Left ventricle myocardium superior (tissue), 1 donor: ENCODE measurements around the gene SLC35F1. TPM values are rescaled to one million over a fixed set of nuclear protein-coding genes. Genes with fewer than 3 reads are reported as not detected.

Experiments
- ATAC-seq: fragments of 200-7000 bp; cut with Tn5 transposase; one replicate; pipeline ENCODE4 v1.9.1; 2020; ENCODE audit warnings: mild to moderate bottlenecking, moderate library complexity
- DNase-seq: peaks from one replicate; pipeline ENCODE4 v3.0.0-alpha.2; 2020
- intact Hi-C: fragments of 100-400 bp; cut with micrococcal nuclease; formaldehyde crosslinking; loops from one replicate; pipeline ENCODE4 v1.11.0; 2022
- total RNA-seq: library from RNA; stranded (reverse); fragmentation: NEBNext Ultra II Directional; extraction: Animal tissue kit (Norgen Biotek cat#: 25700); gene quantifications from one replicate; pipeline ENCODE4 v1.2.1, GENCODE V29; 2021
- donor health status: DM: no; HTN: yes; CAD: no; lungs with severe emphysema.

Gene SLC35F1
- total RNA-seq, 1 donor from 2014 or later = 6.7 TPM

DNA sequence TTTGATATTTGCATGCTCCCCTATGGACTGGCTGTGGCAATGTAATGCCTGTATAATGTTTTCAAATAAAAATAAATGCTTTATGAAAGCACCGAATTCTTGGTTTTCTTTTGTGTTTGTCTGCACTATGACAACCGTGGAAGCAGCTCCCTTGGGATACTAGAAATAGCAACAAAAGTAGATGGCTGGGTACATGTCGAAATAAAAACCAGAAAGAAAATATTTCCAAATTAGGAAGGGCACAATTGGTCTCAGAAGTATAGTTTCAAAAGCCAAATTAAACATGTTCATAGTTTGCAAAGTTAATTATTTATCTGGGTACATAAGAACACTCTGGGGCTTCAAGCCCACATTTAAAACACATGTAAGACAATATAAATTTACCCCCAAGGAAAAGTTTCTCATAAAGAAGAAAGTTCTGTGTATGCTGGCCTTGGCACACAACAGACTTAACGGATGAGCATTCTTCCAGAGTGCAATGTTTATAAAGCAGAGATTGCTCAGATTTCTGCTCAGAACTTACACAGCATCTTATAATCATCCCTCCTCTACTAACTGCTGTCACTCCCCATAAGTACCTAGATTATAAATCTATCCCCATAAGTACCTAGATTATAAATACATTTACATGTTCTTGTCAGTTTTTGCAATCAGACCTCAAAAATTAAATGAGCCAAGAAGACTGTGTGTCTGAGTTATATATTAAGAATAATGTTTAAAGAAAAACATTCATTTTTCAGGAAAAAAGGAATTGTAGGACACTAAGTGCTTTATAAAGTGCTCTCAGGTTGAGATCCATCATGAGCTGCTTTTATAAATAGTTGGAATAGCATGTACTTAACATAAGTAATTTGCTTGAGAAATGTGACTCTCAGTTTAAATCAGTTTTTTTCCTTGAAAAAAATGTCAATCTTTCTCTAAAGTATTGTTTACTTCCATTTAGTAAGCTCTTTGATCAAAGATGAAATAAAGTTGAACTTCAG lies 410.8 kb downstream of the SLC35F1 start:
- intact Hi-C loops = no loop called here
- ATAC-seq = peak; percentile 68
- DNase-seq = no peak

DNA sequence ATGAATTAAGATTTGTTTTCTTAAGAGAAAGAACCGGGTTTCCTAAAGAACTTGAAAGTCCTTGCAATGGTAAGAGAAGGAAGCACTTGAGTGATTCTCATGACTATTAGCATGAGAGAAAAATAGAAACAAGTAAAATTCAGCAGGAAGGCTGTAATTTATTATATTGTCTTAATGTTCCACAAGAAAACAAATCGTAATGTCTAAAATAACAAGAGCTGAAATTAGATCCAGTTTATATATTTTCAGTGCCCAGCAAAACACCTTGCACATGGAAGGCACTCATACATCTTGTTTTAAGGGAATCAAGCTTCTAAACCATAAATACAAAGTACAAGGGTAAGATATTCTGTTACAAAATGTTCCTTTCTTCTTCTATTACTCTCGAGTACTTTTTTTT lies 411.6 kb downstream of the SLC35F1 start:
- ATAC-seq (no peak), DNase-seq (no peak)
- intact Hi-C loops = no loop called here

DNA sequence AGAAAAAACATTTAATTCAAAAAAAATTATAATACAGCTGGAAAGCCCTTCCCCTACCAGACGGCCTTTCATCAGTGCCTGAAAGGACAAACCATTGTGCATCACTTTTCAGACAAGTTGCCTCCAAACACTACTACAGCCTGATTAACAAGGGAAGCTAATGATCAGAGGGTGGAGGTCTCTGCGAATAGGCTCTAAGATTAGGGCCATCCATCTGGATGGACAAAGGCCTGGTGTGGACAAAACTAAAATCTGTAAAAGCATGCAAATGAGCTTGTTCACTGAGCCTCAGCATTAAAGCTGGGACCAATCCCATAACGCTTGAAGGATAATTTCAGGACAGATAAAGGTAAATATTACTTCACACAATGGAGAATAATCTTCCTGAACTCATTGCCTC lies 412.4 kb downstream of the SLC35F1 start:
- intact Hi-C loops = no loop called here
- DNase-seq = no peak
- no peak for ATAC-seq

DNA sequence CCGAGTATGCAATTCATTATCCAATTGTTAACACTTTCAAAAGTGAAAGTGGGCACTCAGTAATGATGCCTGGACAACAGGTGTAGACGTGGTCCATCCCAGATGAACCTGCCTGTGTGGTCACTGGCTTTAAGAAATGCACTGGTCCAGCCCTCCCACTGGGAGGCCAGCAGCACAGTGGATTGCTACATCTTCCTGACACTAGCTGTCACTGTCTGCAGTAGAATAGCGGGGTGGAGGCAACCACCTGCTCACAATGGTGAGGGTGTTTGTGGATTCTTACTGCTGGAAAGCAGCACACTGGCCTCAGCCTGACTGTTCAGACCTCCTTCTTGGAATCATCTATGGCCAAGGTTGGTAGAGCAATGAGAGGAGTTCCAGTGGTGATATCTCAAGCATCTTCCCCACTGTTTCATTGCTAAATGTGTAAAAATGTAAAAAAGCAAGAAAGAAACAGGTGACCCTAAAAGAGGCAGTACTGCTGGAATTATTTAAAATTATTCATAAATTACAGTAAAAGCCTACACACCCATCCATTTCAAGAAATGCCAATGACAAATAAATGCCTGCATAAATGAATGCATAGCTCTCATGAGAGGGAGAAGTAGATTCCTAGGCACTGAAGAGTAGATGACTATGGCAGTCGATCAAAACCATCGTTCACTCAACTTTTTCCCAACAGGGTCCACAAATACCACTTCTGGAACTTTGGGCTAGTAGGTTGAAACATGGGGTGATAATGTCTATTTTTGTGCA lies 413.0 kb downstream of the SLC35F1 start:
- no peak for DNase-seq
- intact Hi-C loops = no loop called here
- no peak for ATAC-seq

DNA sequence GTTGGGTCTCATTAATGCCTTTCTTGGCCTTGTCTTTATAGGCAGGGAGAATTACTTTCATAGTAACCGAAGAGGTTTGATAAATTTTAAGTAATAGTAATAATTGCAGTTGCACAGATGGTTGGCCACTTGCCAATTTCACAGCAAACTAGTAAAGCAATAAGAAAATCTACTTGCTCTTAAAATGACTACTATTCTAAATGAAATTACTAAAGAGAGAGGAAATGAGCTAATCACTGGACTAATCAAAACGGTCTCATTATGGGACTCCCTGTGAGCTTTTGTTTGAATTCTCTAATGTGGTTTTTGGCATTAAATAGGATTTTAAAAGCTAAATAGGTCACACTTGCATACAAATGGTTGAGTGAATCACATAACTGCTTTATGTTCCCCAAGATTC lies 413.6 kb downstream of the SLC35F1 start:
- intact Hi-C loops = no loop called here
- no peak for ATAC-seq

DNA sequence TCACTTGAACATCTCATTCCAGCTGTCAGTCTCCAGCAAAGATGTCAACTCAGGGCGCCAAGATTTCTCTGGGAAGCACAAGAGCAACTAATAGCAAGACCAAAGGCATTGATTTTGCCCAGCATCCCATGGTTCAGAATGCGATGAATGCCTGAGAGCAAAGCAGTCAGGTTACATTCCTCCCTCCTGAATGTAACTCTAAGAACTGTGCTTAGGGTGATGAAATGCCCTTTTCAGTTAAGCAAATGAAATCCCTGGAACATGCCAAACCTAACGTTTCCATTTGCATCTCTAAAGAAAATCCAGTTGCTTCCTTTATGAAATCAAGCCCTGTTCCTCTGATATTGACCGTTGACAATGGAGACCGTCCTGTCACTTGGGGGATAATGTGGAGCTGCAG lies 417.1 kb downstream of the SLC35F1 start:
- intact Hi-C loops = no loop called here
- DNase-seq (no peak), ATAC-seq (no peak)

More for the DNA sequence above, 413.6 kb downstream of the SLC35F1 start:
- no peak for DNase-seq

DNA sequence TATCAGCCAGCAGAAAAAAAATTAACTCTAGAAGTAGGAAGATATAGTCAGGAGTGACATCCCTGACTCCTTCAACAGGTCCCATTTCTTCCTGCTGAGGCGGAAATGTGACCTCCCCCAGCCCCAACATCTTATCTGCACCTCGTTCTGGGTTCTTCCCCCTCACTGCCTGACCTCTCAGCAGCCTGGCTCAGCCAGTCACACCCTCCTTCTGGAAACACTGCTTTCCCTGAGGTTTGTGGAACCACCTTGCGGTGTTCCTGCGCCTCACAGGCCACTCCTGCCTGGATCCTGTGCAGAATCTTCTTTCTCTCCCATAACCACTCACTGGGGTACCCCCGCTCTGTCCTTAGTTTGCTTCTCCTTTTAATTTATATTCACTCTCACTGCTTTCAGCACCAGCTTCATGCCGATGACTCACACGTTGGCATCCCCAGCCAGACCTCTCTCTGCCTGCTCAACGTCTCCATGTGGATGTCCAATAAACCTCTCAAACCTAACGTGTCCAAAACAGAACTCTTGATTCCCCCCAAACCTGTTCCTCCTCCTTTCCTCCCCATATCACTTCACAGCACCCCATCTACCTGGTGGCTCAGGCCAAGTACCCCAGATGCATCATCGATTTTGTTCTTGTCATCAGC lies 418.3 kb downstream of the SLC35F1 start:
- peak; percentile 33 for DNase-seq
- peak; percentile 80 for ATAC-seq
- intact Hi-C loops = no loop called here

DNA sequence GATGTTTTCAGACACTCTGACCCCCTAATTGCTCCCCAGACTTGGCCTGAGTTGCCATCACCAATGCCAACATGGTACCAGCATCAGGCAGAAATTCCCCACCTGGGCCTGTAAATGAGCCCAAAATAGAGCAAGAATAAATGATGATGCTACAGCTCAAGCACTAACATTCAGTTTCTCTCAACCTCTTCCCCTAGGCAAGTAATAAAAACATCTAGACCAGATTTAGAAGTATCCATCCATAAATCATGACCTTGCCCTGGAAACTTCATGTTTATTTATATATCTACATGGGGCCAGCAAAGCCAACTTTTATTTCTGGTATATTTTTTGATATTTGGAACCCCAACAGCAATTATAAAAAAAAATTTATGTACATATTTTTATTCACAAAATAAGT lies 419.6 kb downstream of the SLC35F1 start:
- DNase-seq (no peak), ATAC-seq (no peak)
- intact Hi-C loops = no loop called here

DNA sequence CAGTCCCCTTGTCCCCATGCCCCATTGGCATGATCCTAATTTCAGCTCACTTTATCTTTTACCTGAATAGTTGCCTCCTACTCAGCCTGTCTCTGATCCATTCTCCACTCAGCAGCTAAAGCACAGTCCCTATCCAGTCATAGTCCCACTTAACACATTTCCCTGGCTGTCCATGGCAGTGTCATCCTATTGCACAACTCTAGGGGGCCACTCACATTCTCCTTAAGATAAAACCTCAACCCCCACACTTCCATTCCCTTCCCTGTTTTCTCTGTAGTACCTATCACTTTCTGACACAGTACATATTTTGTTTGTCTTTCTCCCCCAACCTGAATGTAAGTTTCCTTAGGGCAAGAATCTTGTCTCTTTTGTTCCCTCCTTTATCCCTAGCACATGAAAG lies 420.2 kb downstream of the SLC35F1 start:
- intact Hi-C loops = no loop called here
- no peak for DNase-seq
- ATAC-seq = no peak

DNA sequence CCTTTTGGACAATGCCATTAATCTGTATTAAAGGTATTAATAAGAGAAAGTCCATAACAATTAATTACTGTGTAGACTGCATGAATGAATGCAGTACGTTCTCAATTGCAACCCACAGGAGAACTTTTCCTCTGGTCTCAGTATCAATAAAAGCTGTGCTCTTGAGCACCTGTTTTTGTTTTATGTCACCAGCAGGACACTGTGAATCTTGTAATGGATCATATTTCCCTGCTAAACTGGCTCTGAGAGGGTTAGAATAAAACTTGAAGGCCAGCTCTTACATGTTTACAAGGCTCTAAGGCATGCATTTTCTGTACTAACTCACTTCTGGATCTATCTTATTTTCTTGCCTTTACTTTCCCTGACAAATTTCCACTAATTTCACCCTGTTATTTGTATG lies 426.7 kb downstream of the SLC35F1 start:
- ATAC-seq (no peak), DNase-seq (no peak)
- intact Hi-C loops = no loop called here

DNA sequence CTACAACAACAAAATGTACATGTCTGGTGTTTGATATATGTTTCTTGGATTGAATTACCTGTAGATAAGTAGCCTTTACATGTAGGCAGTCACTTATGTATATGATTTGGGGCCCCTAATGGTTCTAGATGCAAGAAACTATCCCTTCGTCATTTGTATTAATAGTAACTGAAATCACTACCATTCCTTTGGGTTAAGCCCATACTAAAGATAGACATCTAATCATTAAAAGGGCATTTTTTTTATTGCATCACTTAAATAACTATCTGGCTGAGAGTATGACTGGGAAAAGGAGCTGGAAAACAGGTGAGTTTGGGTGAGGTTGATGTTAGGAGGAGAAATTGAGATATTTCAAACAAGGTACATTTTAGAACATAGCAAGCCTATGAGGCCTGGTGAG lies 427.6 kb downstream of the SLC35F1 start:
- intact Hi-C loops = no loop called here
- DNase-seq (no peak), ATAC-seq (no peak)

DNA sequence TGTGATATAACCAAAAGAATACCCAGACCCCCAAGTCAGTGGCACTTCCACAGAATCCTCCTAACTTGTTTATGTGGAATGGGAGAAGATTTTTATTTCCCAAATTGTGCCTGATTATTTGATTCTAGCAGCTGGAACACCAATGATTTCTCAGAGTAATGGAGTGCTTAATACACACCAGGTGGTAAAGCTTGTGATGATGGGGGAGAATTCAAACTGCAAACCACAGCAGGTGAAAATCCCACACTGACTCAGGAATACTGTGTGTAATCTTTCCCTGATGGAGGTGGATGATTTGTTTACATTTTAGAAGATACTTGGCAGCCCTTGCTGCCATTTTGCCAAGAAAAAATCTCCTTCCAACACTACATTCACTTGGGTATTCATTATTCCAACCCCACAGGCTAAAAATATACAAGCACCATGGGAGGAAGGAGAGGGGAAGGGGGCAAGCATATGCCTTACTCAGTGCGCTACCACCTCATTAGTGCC lies 428.3 kb downstream of the SLC35F1 start:
- intact Hi-C loops = no loop called here
- DNase-seq (no peak), ATAC-seq (no peak)

DNA sequence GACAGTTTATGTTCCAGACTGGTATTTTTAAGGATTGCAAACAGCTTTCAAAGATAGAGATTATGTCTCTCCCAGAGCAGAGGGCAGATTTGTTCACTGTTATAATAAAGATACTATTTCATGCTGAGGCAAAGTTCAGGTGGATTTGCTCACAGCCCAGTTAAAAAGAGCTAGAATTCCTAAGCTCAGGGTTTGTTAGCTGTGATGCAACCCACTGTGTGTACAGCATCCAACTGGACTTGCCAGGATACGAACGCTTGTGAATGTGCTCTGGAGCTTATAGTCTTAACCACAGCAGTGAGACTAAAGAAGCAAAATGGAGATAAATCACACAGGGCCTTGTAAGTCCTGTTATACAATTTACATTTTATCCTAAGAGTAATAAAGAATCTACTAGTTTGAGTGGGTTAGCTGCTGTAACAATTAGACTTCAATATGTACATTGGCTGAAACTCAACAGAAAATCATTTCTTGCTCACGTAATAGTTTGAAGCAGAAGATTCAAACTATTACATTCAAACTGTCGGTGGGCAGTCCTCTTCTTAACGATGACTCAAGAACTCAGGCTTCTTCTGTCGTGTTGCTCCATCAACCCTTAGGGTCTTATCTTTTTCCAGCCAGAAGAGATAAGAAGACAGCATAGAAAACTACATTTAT lies 437.1 kb downstream of the SLC35F1 start:
- intact Hi-C loops = no loop called here
- DNase-seq (no peak), ATAC-seq (no peak)

DNA sequence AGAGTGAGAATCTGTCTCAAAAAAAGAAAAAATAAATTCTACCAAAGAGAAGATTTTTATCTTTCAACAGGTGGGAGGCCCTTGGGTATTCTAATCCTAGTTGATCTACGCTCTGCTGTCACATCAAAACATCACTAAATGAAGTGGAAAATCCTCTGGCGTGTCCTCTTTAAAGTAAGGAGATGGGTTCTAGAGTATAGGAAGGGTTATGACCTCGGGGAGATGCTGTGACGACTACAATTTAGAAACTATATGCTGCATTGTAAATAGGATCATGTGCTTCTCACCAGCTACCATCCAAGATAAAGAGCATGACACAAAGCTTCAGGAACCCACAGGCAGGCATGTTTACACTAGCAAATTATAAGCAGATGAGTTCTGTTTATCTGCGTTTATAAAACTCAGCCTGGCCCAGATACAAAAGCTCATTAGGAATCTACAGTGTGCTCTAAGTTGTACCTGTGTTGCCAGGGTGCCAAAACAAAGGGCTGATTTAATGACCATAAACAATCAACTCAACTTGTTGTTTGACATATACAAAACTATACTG lies 443.9 kb downstream of the SLC35F1 start:
- intact Hi-C loops = no loop called here
- ATAC-seq (no peak), DNase-seq (no peak)

DNA sequence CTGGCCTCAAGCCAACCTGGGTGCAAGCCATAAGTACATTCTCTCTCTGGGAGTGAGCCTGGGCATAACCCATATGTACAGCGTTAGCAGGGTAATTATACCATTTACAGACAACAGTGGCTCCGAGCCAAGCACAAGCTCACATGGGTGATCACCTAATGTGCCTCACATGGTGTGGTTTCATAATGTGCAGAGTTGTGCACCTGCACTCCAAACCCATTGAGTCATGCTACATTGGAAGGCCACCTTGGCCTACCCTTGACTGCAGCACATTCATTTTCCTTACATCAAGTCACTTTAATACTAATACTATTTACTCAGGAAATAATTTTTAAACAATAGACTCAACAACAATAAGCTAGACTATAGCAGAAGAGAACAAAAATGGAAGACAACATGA lies 446.5 kb downstream of the SLC35F1 start:
- ATAC-seq = no peak
- intact Hi-C loops = no loop called here
- DNase-seq = peak; percentile 29

DNA sequence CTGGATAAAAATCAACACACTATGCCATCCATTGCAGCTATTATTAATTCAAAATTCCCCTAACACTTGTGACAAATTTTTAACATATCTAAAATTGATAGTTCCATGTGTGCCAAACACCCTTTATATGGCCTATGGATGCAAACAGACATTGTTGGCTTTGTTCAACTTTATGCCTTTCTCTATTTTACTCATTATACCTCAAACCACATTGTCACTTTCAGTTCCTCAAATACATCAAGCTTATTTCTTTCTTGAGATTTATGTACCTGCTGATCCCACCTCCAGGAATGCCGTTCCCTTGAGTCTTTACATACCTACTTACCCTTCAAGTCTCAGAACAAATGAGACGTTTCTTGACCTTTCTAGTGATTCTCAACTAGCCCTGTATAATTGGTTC lies 447.6 kb downstream of the SLC35F1 start:
- intact Hi-C loops = no loop called here
- no peak for DNase-seq
- ATAC-seq = no peak

DNA sequence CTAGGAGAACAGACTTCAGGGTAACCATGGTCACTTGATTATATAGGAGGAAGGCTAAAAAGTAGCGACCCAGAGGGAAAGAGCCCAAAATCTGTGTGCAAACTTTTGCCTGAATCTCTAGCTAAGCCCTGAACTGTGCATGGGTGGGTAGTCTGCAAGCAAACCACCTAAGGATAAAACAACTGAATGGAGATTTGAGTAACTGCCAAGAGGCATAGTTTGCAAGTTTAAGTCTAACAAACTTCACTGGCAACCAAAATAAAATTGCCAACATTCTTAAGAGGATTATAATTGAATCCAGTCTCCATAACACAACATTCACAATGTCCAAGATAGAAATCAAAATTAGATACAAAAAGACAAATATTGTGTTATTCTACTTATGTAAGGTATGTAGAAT lies 449.0 kb downstream of the SLC35F1 start:
- intact Hi-C loops = no loop called here
- no peak for DNase-seq
- ATAC-seq = no peak

DNA sequence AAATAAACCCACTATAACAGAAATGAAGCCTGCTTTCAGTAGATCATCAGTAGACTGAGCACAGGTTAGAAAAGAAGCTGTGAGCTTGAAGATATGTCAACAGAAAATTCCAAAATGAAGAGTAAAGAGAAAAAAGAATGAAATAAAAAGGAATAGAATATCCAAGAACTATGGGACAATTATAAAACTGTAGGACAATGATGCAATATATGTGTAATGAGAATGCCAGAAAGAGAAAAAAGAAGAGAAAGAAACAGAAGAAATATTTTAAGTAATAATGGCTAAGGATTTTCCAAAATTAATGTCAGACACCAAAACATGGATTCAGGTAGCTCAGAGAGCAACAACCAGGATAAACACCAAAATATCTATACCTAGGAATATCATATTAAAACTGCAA lies 449.6 kb downstream of the SLC35F1 start:
- ATAC-seq (no peak), DNase-seq (no peak)
- intact Hi-C loops = no loop called here
